SK-N-SH (cell line): Measurements from ENCODE around the gene GMPPA. TPM values are rescaled to one million over a fixed set of nuclear protein-coding genes. Genes with fewer than 3 reads are reported as not detected.

Experiments used
- CTCF ChIA-PET: fragments of 300-600, 350-600 bp; formaldehyde crosslinking; extraction: SDS; loops from one replicate; lab custom pipeline; 2021; lab: Yijun Ruan, JAX
- POLR2A ChIA-PET: fragments of 350-600 bp; sonication (Branson Sonifier 250); formaldehyde crosslinking; extraction: SDS; loops from one replicate; lab custom pipeline; 2020; ENCODE audit warnings: antibody characterized with exemption, inconsistent platforms; lab: Yijun Ruan, JAX
- DNase-seq: peaks from one replicate; pipeline ENCODE4 v3.0.0; 2012
- H2AFZ ChIP-seq: fragments of 200-600 bp; sonication (generic); 2 replicates; pipeline ENCODE4 v1.8.1; 2016; ENCODE audit warnings: antibody characterized with exemption, mild to moderate bottlenecking, low read depth
- H3F3A ChIP-seq: fragments of 200-600 bp; sonication (generic); replicated peaks from 2 replicates; pipeline ENCODE3; 2016; ENCODE audit warnings: antibody characterized with exemption, mild to moderate bottlenecking; ENCODE audit not compliant: insufficient read depth
- H3K27ac ChIP-seq, 2 experiments: fragments of 200-500 bp in 1 of 2; fragments of 200-600 bp in 1 of 2; sonication (Bioruptor generic) in 1 of 2; sonication (generic), shearing (Covaris generic) in 1 of 2; 2 replicates each; pipeline versions ENCODE4 v1.5.1 to v1.6.1; 2014 to 2016; ENCODE audit warnings: low read depth in 2 of 2, inconsistent platforms in 1 of 2, low read length in 1 of 2, mild to moderate bottlenecking in 1 of 2, mixed read lengths in 1 of 2
- H3K27me3 ChIP-seq: fragments of 200-600 bp; sonication (generic), shearing (Covaris generic); 2 replicates; pipeline ENCODE4 v1.6.1; 2016; ENCODE audit warnings: mixed run types; ENCODE audit not compliant: insufficient read depth
- H3K36me3 ChIP-seq, 2 experiments: fragments of 200-500 bp in 1 of 2; fragments of 200-600 bp in 1 of 2; sonication (Bioruptor generic) in 1 of 2; sonication (generic) in 1 of 2; replicated peaks in 1 of 2; 2 replicates each; pipeline versions ENCODE3 to v1.5.1; 2014 to 2016; ENCODE audit warnings: low read length in 1 of 2, mild to moderate bottlenecking in 1 of 2; ENCODE audit not compliant: insufficient read depth in 2 of 2, control insufficient read depth in 1 of 2
- H3K4me1 ChIP-seq, 2 experiments: fragments of 200-500 bp in 1 of 2; fragments of 200-600 bp in 1 of 2; sonication (Bioruptor generic) in 1 of 2; sonication (generic), shearing (Covaris generic) in 1 of 2; 2 replicates each; pipeline versions ENCODE4 v1.5.1 to v1.6.1; 2014 to 2016; ENCODE audit warnings: low read depth in 1 of 2, low read length in 1 of 2, mixed run types in 1 of 2; ENCODE audit not compliant: insufficient read depth in 2 of 2, control insufficient read depth in 1 of 2
- H3K4me2 ChIP-seq: fragments of 200-600 bp; sonication (generic), shearing (Covaris generic); 2 replicates; pipeline ENCODE4 v1.6.1; 2017; ENCODE audit warnings: mixed run types
- H3K4me3 ChIP-seq, 2 experiments: fragments of 200-500 bp in 1 of 2; fragments of 200-600 bp in 1 of 2; sonication (Bioruptor generic) in 1 of 2; sonication (generic), shearing (Covaris generic) in 1 of 2; 2 replicates each; pipeline versions ENCODE4 v1.5.1 to v1.8.1; 2014 to 2016; ENCODE audit warnings: low read depth in 2 of 2, inconsistent platforms in 1 of 2, low read length in 1 of 2, mild to moderate bottlenecking in 1 of 2, mixed read lengths in 1 of 2, moderate library complexity in 1 of 2
- H3K79me2 ChIP-seq: fragments of 200-600 bp; sonication (generic); 2 replicates; pipeline ENCODE4 v1.8.1; 2017; ENCODE audit warnings: mild to moderate bottlenecking; ENCODE audit not compliant: insufficient read depth
- H3K9ac ChIP-seq: fragments of 200-600 bp; sonication (generic); 2 replicates; pipeline ENCODE4 v1.6.1; 2017; ENCODE audit warnings: mixed run types
- H3K9me2 ChIP-seq: fragments of 200-600 bp; sonication (generic); 2 replicates; pipeline ENCODE4 v1.6.1; 2017; ENCODE audit warnings: mixed run types
- H3K9me3 ChIP-seq: fragments of 200-600 bp; sonication (generic); 2 replicates; pipeline ENCODE4 v1.6.1; 2017; ENCODE audit warnings: mixed run types, mild to moderate bottlenecking, moderate library complexity
- H4K20me1 ChIP-seq: fragments of 200-600 bp; sonication (generic); 2 replicates; pipeline ENCODE4 v1.6.1; 2017; ENCODE audit warnings: mild to moderate bottlenecking, mixed run types; ENCODE audit not compliant: insufficient read depth
- CHD2 ChIP-seq: fragments of 150-350 bp; IDR thresholded peaks from 2 replicates; pipeline ENCODE4 v1.6.1; 2018; ENCODE audit warnings: low read length; ENCODE audit not compliant: partially characterized antibody
- ELF1 ChIP-seq: IDR thresholded peaks from 2 replicates; pipeline ENCODE4 v1.4.0; 2012
- EP300 ChIP-seq, 2 experiments: IDR thresholded peaks; 2 replicates each; pipeline versions ENCODE4 v1.4.0 to v1.6.1; 2012; ENCODE audit warnings: borderline replicate concordance in 1 of 2, low read depth in 1 of 2, low read length in 1 of 2
- FOSL2 ChIP-seq: IDR thresholded peaks from 2 replicates; pipeline ENCODE4 v1.4.0; 2012; ENCODE audit warnings: low read depth, mild to moderate bottlenecking, moderate library complexity, borderline replicate concordance
- FOXJ3 ChIP-seq: sonication (generic); formaldehyde crosslinking; IDR thresholded peaks from 2 replicates; pipeline ENCODE4 v1.5.1; 2020; ENCODE audit warnings: mild to moderate bottlenecking, missing genetic modification reagents
- GABPA ChIP-seq: IDR thresholded peaks from 2 replicates; pipeline ENCODE4 v1.4.0; 2012; ENCODE audit warnings: low read depth, mild to moderate bottlenecking
- GATA2 ChIP-seq: sonication (generic); formaldehyde crosslinking; IDR thresholded peaks from 2 replicates; pipeline ENCODE4 v1.5.0; 2020; ENCODE audit warnings: mild to moderate bottlenecking, missing genetic modification reagents
- JUND ChIP-seq: IDR thresholded peaks from 2 replicates; pipeline ENCODE4 v1.4.0; 2012
- MAX ChIP-seq: IDR thresholded peaks from 2 replicates; pipeline ENCODE4 v1.4.0; 2012; ENCODE audit warnings: low read depth
- MXI1 ChIP-seq: IDR thresholded peaks from 2 replicates; pipeline ENCODE4 v1.6.1; 2012; ENCODE audit warnings: mild to moderate bottlenecking, low read depth, low read length, improper control_type of control experiment
- RAD21 ChIP-seq: IDR thresholded peaks from 2 replicates; pipeline ENCODE4 v1.6.1; 2012; ENCODE audit warnings: mild to moderate bottlenecking, low read length
- RFX5 ChIP-seq: IDR thresholded peaks from 2 replicates; pipeline ENCODE4 v1.6.1; 2012; ENCODE audit warnings: mild to moderate bottlenecking, improper control_type of control experiment, low read length
- RXRA ChIP-seq: IDR thresholded peaks from 2 replicates; pipeline ENCODE4 v1.4.0; 2012; ENCODE audit warnings: low read depth, mild to moderate bottlenecking, borderline replicate concordance
- WGBS: methylation state at CpG from one replicate; pipeline ENCODE4 v1.1.6; 2017; ENCODE audit warnings: low lambda C conversion rate; 5-methylcytosine and 5-hydroxymethylcytosine counted together
- polyA plus RNA-seq, 3 experiments: library from polyadenylated mRNA; depleted of rRNA; stranded (reverse); fragments of >200 nt; gene quantifications; 2 replicates each; pipeline ENCODE4 v1.2.3, GENCODE V29; 2012
- TF ChIP-seq, protein P1 (sequence below): IDR thresholded peaks from 2 replicates; pipeline ENCODE4 v1.6.1; 2012; ENCODE audit warnings: mild to moderate bottlenecking, low read depth, low read length, moderate library complexity
- TF ChIP-seq, protein P2 (sequence below): fragments of 200-600 bp; sonication (generic); IDR thresholded peaks from 2 replicates; pipeline ENCODE4 v1.6.1; 2017; ENCODE audit warnings: antibody characterized with exemption, mild to moderate bottlenecking, moderate library complexity

Gene GMPPA
- polyA plus RNA-seq, 1 of the 3 experiments (the other 2 are of a cell fraction) = 61.3 TPM

- Histone ChIP-seq H3K9me2 (no peaks in the 10 kb centered on the region), H3F3A (no peaks in the 10 kb centered on the region), H3K79me2 (no peaks in the 10 kb centered on the region), H3K4me1 (peaks cover 0 to 94% of the 10 kb centered on the region in 2 experiments; a peak in 2 of 4 replicates), H3K4me2 (peak within 1 kb of the TSS; percentile 70), H4K20me1 (no peaks in the 10 kb centered on the region), H3K36me3 (no peaks in the 10 kb centered on the region), H3K27me3 (peaks cover 33% of the 10 kb centered on the region), H3K4me3 (peak within 1 kb of the TSS in 1 of 2 experiments; percentile 29; a peak in 1 of 4 replicates), H2AFZ (no peak within 1 kb of the TSS), H3K9me3 (no peaks in the 10 kb centered on the region), H3K9ac (no peak within 1 kb of the TSS), H3K27ac (peak within 1 kb of the TSS in 1 of 2 experiments; percentile 96; a peak in 2 of 4 replicates)
- CTCF ChIA-PET = interaction anchor here (2.1 to 62.1 kb wide), 4 partner anchors 1 to 112 kb away, joined by 6 to 2824 read pairs (median 1418); partner anchors contain the start of genes ASIC4, CHPF, GMPPA and TMEM198
- POLR2A ChIA-PET = interaction anchor here (1.0 to 13.5 kb wide), 5 partner anchors 12 to 53 kb away, joined by 3 to 210 read pairs (median 5); partner anchors contain the start of gene GMPPA
- 0 out of 2 replicates have a peak, but pooled peaks have one; percentile 10 for TF ChIP-seq RAD21
- TF ChIP-seq GATA2 = peak; percentile 93
- TF ChIP-seq GABPA = no peak
- TF ChIP-seq, protein P1, sequence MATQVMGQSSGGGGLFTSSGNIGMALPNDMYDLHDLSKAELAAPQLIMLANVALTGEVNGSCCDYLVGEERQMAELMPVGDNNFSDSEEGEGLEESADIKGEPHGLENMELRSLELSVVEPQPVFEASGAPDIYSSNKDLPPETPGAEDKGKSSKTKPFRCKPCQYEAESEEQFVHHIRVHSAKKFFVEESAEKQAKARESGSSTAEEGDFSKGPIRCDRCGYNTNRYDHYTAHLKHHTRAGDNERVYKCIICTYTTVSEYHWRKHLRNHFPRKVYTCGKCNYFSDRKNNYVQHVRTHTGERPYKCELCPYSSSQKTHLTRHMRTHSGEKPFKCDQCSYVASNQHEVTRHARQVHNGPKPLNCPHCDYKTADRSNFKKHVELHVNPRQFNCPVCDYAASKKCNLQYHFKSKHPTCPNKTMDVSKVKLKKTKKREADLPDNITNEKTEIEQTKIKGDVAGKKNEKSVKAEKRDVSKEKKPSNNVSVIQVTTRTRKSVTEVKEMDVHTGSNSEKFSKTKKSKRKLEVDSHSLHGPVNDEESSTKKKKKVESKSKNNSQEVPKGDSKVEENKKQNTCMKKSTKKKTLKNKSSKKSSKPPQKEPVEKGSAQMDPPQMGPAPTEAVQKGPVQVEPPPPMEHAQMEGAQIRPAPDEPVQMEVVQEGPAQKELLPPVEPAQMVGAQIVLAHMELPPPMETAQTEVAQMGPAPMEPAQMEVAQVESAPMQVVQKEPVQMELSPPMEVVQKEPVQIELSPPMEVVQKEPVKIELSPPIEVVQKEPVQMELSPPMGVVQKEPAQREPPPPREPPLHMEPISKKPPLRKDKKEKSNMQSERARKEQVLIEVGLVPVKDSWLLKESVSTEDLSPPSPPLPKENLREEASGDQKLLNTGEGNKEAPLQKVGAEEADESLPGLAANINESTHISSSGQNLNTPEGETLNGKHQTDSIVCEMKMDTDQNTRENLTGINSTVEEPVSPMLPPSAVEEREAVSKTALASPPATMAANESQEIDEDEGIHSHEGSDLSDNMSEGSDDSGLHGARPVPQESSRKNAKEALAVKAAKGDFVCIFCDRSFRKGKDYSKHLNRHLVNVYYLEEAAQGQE = no peak
- TF ChIP-seq EP300 (IDR thresholded peaks at IDR 0.05; ENCODE audit: borderline replicate concordance in 1 of 2, low read depth in 1 of 2, low read length in 1 of 2) = peak in 1 of 2 experiments; percentile 62; a peak in 2 of 4 replicates
- peak; percentile 56 for TF ChIP-seq CHD2
- TF ChIP-seq, protein P2, sequence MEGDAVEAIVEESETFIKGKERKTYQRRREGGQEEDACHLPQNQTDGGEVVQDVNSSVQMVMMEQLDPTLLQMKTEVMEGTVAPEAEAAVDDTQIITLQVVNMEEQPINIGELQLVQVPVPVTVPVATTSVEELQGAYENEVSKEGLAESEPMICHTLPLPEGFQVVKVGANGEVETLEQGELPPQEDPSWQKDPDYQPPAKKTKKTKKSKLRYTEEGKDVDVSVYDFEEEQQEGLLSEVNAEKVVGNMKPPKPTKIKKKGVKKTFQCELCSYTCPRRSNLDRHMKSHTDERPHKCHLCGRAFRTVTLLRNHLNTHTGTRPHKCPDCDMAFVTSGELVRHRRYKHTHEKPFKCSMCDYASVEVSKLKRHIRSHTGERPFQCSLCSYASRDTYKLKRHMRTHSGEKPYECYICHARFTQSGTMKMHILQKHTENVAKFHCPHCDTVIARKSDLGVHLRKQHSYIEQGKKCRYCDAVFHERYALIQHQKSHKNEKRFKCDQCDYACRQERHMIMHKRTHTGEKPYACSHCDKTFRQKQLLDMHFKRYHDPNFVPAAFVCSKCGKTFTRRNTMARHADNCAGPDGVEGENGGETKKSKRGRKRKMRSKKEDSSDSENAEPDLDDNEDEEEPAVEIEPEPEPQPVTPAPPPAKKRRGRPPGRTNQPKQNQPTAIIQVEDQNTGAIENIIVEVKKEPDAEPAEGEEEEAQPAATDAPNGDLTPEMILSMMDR = no peak
- peak; percentile 95 for TF ChIP-seq MXI1
- 0 out of 2 replicates have a peak, but pooled peaks have one; percentile 60 for TF ChIP-seq FOXJ3 (CRISPR knock-in tag)
- no peak for TF ChIP-seq RXRA
- no peak for TF ChIP-seq RFX5
- no peak for TF ChIP-seq ELF1
- no peak for TF ChIP-seq FOSL2
- TF ChIP-seq JUND = no peak
- TF ChIP-seq MAX = peak; percentile 31; the same call in 1 of the 2 replicates
- DNase-seq = peak; percentile 86
- WGBS = 14% methylated on average over 23 of the region's 31 CpGs
These were observed 15.6 kb downstream of the GMPPA start, which contains the start of gene ASIC4 for GRCh38 chr2:219514196-219514761. Gene ASIC4, plus strand, starts transcription at chr2:219514482. Its CDS starts 243 bp downstream, at chr2:219514725.
